H9 (cell line): ENCODE results near the gene TENM3. TPM values are rescaled to one million over a fixed set of nuclear protein-coding genes. Genes with fewer than 3 reads are reported as not detected.

Experiments used
- DNase-seq: peaks from one replicate; pipeline ENCODE4 v3.0.0-alpha.2; 2017
- H2AFZ ChIP-seq: one replicate; pipeline ENCODE4 v1.6.1; 2013; ENCODE audit warnings: mild to moderate bottlenecking, low read length, control low read depth, moderate library complexity
- H2AK5ac ChIP-seq: 2 replicates; pipeline ENCODE4 v1.6.1; 2013; ENCODE audit warnings: low read length, control low read depth, mixed read lengths; ENCODE audit not compliant: insufficient read length
- H2BK120ac ChIP-seq: one replicate; pipeline ENCODE4 v1.6.1; 2013; ENCODE audit warnings: low read depth, mild to moderate bottlenecking, low read length, control low read depth, inconsistent platforms; ENCODE audit not compliant: poor library complexity, severe bottlenecking
- H2BK12ac ChIP-seq: 2 replicates; pipeline ENCODE4 v1.6.1; 2013; ENCODE audit warnings: low read length, control low read depth, mixed read lengths, low read depth; ENCODE audit not compliant: insufficient read length
- H2BK15ac ChIP-seq: 2 replicates; pipeline ENCODE4 v1.6.1; 2013; ENCODE audit warnings: low read depth, low read length, control low read depth
- H2BK20ac ChIP-seq: one replicate; pipeline ENCODE4 v1.6.1; 2013; ENCODE audit warnings: low read depth, mild to moderate bottlenecking, low read length, control low read depth, inconsistent platforms; ENCODE audit not compliant: poor library complexity, severe bottlenecking
- H2BK5ac ChIP-seq: 2 replicates; pipeline ENCODE4 v1.6.1; 2013; ENCODE audit warnings: low read length, control low read depth, mixed read lengths; ENCODE audit not compliant: insufficient read length
- H3K14ac ChIP-seq: 2 replicates; pipeline ENCODE4 v1.6.1; 2013; ENCODE audit warnings: low read length, control low read depth; ENCODE audit not compliant: insufficient read depth
- H3K18ac ChIP-seq: 2 replicates; pipeline ENCODE4 v1.6.1; 2013; ENCODE audit warnings: low read depth, mild to moderate bottlenecking, mixed read lengths, low read length, control low read depth; ENCODE audit not compliant: insufficient read length
- H3K23ac ChIP-seq: 2 replicates; pipeline ENCODE4 v1.6.1; 2013; ENCODE audit warnings: low read length, control low read depth, mixed read lengths, low read depth; ENCODE audit not compliant: insufficient read length
- H3K23me2 ChIP-seq: 2 replicates; pipeline ENCODE4 v1.6.1; 2013; ENCODE audit warnings: low read depth, mild to moderate bottlenecking, mixed read lengths, low read length, control low read depth; ENCODE audit not compliant: insufficient read length, poor library complexity, severe bottlenecking
- H3K27ac ChIP-seq: 2 replicates; pipeline ENCODE4 v1.5.1; 2013; ENCODE audit warnings: low read length, control low read depth, mixed read lengths, low read depth; ENCODE audit not compliant: insufficient read length
- H3K27me3 ChIP-seq: 2 replicates; pipeline ENCODE4 v1.6.1; 2013; ENCODE audit warnings: low read length, control low read depth, inconsistent platforms; ENCODE audit not compliant: insufficient read depth
- H3K4ac ChIP-seq: 2 replicates; pipeline ENCODE4 v1.6.1; 2013; ENCODE audit warnings: low read depth, mild to moderate bottlenecking, control low read depth, inconsistent platforms, low read length, moderate library complexity
- H3K4me1 ChIP-seq: 2 replicates; pipeline ENCODE4 v1.6.1; 2013; ENCODE audit warnings: low read length, control low read depth, inconsistent platforms; ENCODE audit not compliant: insufficient read depth
- H3K4me2 ChIP-seq: 2 replicates; pipeline ENCODE4 v1.6.1; 2013; ENCODE audit warnings: low read length, control low read depth, mixed read lengths; ENCODE audit not compliant: insufficient read length, insufficient read depth
- H3K56ac ChIP-seq: 2 replicates; pipeline ENCODE4 v1.6.1; 2013; ENCODE audit warnings: low read depth, mild to moderate bottlenecking, mixed read lengths, low read length, control low read depth; ENCODE audit not compliant: insufficient read length
- H3K79me1 ChIP-seq: 2 replicates; pipeline ENCODE4 v1.6.1; 2013; ENCODE audit warnings: low read depth, mild to moderate bottlenecking, moderate library complexity, low read length, control low read depth, inconsistent platforms; ENCODE audit not compliant: insufficient read depth, poor library complexity, severe bottlenecking
- H3K79me2 ChIP-seq: 2 replicates; pipeline ENCODE4 v1.6.1; 2013; ENCODE audit warnings: low read length, control low read depth, inconsistent platforms; ENCODE audit not compliant: insufficient read depth
- H3K9ac ChIP-seq: 2 replicates; pipeline ENCODE4 v1.6.1; 2013; ENCODE audit warnings: low read length, control low read depth, mixed read lengths; ENCODE audit not compliant: insufficient read length; ENCODE audit errors: extremely low read depth
- H3K9me3 ChIP-seq: one replicate; pipeline ENCODE4 v1.6.1; 2013; ENCODE audit warnings: low read depth, low read length, inconsistent platforms; ENCODE audit not compliant: control insufficient read depth
- H3T11ph ChIP-seq: one replicate; pipeline ENCODE4 v1.6.1; 2013; ENCODE audit warnings: mild to moderate bottlenecking, low read length, control low read depth, inconsistent platforms
- H4K20me1 ChIP-seq: one replicate; pipeline ENCODE4 v1.6.1; 2013; ENCODE audit not compliant: control insufficient read depth, insufficient read length, insufficient read depth
- H4K5ac ChIP-seq: 2 replicates; pipeline ENCODE4 v1.6.1; 2013; ENCODE audit warnings: low read depth, mild to moderate bottlenecking, mixed read lengths, low read length, control low read depth; ENCODE audit not compliant: insufficient read length
- H4K8ac ChIP-seq: replicated peaks from 2 replicates; pipeline ENCODE4 v1.6.1; 2013; ENCODE audit warnings: low read length, control low read depth, mixed read lengths, low read depth; ENCODE audit not compliant: insufficient read length
- H4K91ac ChIP-seq: 2 replicates; pipeline ENCODE4 v1.6.1; 2013; ENCODE audit warnings: low read depth, mild to moderate bottlenecking, moderate library complexity, mixed read lengths, low read length, control low read depth; ENCODE audit not compliant: insufficient read length
- H3K27ac Mint-ChIP-seq, 3 experiments: 2 replicates in 2 of 3; 3 replicates in 1 of 3; pipeline ENCODE4 v1.8.0; 2020 to 2021; ENCODE audit warnings: mixed read lengths in 3 of 3, mild to moderate bottlenecking in 1 of 3, moderate library complexity in 1 of 3
- H3K27me3 Mint-ChIP-seq: 2 replicates; pipeline ENCODE4 v1.8.0; 2021; ENCODE audit warnings: low read depth, mild to moderate bottlenecking, moderate library complexity, mixed read lengths
- H3K36me3 Mint-ChIP-seq, 3 experiments: 2 replicates in 2 of 3; 3 replicates in 1 of 3; pipeline ENCODE4 v1.8.0; 2020 to 2021; ENCODE audit warnings: low read depth in 3 of 3, mixed read lengths in 3 of 3; ENCODE audit not compliant: insufficient read depth in 1 of 3
- H3K4me1 Mint-ChIP-seq, 2 experiments: 2 replicates each; pipeline ENCODE4 v1.8.0; 2020; ENCODE audit warnings: mixed read lengths in 2 of 2
- H3K4me3 Mint-ChIP-seq, 2 experiments: 2 replicates in 1 of 2; 3 replicates in 1 of 2; pipeline ENCODE4 v1.8.0; 2020 to 2021; ENCODE audit warnings: mild to moderate bottlenecking in 2 of 2, mixed read lengths in 2 of 2, moderate library complexity in 1 of 2
- H3K9me3 Mint-ChIP-seq, 2 experiments: 2 replicates in 1 of 2; 3 replicates in 1 of 2; pipeline ENCODE4 v1.8.0; 2020; ENCODE audit warnings: mild to moderate bottlenecking in 2 of 2, mixed read lengths in 2 of 2, moderate library complexity in 1 of 2
- CTCF ChIP-seq: fragments of 200-600 bp; sonication (generic); conservative IDR thresholded peaks from 3 replicates; pipeline ENCODE4 v1.8.0; 2021; ENCODE audit warnings: antibody characterized with exemption, mild to moderate bottlenecking
- WGBS: extraction: QIAGEN DNeasy Blood & Tissue Kit; methylation state at CpG from one replicate; pipeline ENCODE4 v1.1.7; 2013; ENCODE audit warnings: missing lambda C conversion rate, low lambda C conversion rate, mixed read lengths; ENCODE audit not compliant: insufficient read length; ENCODE audit errors: extremely low coverage; 5-methylcytosine and 5-hydroxymethylcytosine counted together
- total RNA-seq: library from RNA; stranded (reverse); gene quantifications from 2 replicates; pipeline ENCODE4 v1.2.1, GENCODE V29; 2021

Gene TENM3
- total RNA-seq, 1 experiment from 2014 or later, result 49.6 TPM

GRCh38 chr4:182454440-182455013, 211.3 kb downstream of the TENM3 start:
- no peaks in the 10 kb centered on the region for H3K4me1 ChIP-seq
- H3K14ac ChIP-seq, result no peak overlapping the region
- Mint-ChIP-seq H3K36me3 (peaks cover 0 to 2% (median 0%) of the 10 kb centered on the region in 3 experiments; a peak in 1 of 7 replicates), H3K27me3 (no peaks in the 10 kb centered on the region), H3K4me3 (no peak overlapping the region), H3K27ac (no peak overlapping the region; a peak in 1 of 7 replicates), H3K4me1 (peaks cover 47 to 56% of the 10 kb centered on the region in 2 experiments), H3K9me3 (no peaks in the 10 kb centered on the region; a peak in 1 of 5 replicates)
- H4K20me1 ChIP-seq, result no peaks in the 10 kb centered on the region
- no peak overlapping the region for H3K9ac ChIP-seq
- no peak overlapping the region for H2AK5ac ChIP-seq
- H3K9me3 ChIP-seq, result no peaks in the 10 kb centered on the region
- no CpG with 5 or more reads among the region's 6 CpGs for WGBS
- no peaks in the 10 kb centered on the region for H3K27me3 ChIP-seq
- H3K79me2 ChIP-seq, result peaks cover 3% of the 10 kb centered on the region; the same call in 1 of the 2 replicates
- no peak overlapping the region for H2BK20ac ChIP-seq
- no peak overlapping the region for H4K5ac ChIP-seq
- H2BK12ac ChIP-seq, result no peak overlapping the region
- no peak overlapping the region for H3T11ph ChIP-seq
- H3K56ac ChIP-seq, result no peak overlapping the region
- H3K4ac ChIP-seq, result no peak overlapping the region
- H4K8ac ChIP-seq, result no peak overlapping the region
- H3K23me2 ChIP-seq, result peaks cover 6% of the 10 kb centered on the region
- H3K18ac ChIP-seq, result no peak overlapping the region
- no peak for TF ChIP-seq CTCF
- no peak overlapping the region for H2BK15ac ChIP-seq
- H2AFZ ChIP-seq, result no peak overlapping the region
- H3K79me1 ChIP-seq, result no peaks in the 10 kb centered on the region
- H4K91ac ChIP-seq, result no peak overlapping the region
- H3K4me2 ChIP-seq, result no peak overlapping the region
- H2BK5ac ChIP-seq, result no peak overlapping the region
- H3K23ac ChIP-seq, result no peak overlapping the region
- DNase-seq, result no peak
- no peak overlapping the region for H3K27ac ChIP-seq
- H2BK120ac ChIP-seq, result no peak overlapping the region
